Fibroblast of lung (primary cell): Measurements from ENCODE around the gene ATP6V0E2. TPM values are rescaled to one million over a fixed set of nuclear protein-coding genes. Genes with fewer than 3 reads are reported as not detected.

ENCODE experiments used
- DNase-seq, 2 donors: peaks; one replicate each; pipeline versions ENCODE4 v3.0.0 to v3.0.0-alpha.2; 2010; ENCODE audit warnings: low read depth in 2 of 2
- H2AFZ ChIP-seq: 2 replicates; pipeline ENCODE4 v1.5.1; 2012; ENCODE audit warnings: low read length, control low read depth, inconsistent platforms
- H3K27ac ChIP-seq: 2 replicates; pipeline ENCODE4 v1.5.1; 2011; ENCODE audit warnings: low read length, control low read depth; ENCODE audit not compliant: insufficient read depth
- H3K27me3 ChIP-seq: 2 replicates; pipeline ENCODE4 v1.5.1; 2011; ENCODE audit warnings: mild to moderate bottlenecking, low read length; ENCODE audit not compliant: control insufficient read depth, insufficient read depth
- H3K36me3 ChIP-seq: 2 replicates; pipeline ENCODE4 v1.5.1; 2011; ENCODE audit warnings: low read length; ENCODE audit not compliant: control insufficient read depth, insufficient read depth
- H3K4me1 ChIP-seq: 2 replicates; pipeline ENCODE4 v1.5.1; 2011; ENCODE audit warnings: low read length; ENCODE audit not compliant: control insufficient read depth, insufficient read depth; ENCODE audit errors: extremely low read depth
- H3K4me2 ChIP-seq: 2 replicates; pipeline ENCODE4 v1.5.1; 2011; ENCODE audit warnings: low read length, control low read depth; ENCODE audit not compliant: insufficient read depth; ENCODE audit errors: extremely low read depth
- H3K4me3 ChIP-seq, 4 experiments: fragments of 200-600 bp in 1 of 4; sonication (generic) in 1 of 4; replicated peaks in 1 of 4; 2 replicates each; pipeline ENCODE4 v1.5.1; 2011 to 2016; ENCODE audit warnings: low read length in 4 of 4, low read depth in 3 of 4, mild to moderate bottlenecking in 3 of 4, control low read depth in 2 of 4, inconsistent platforms in 1 of 4, mixed read lengths in 1 of 4; ENCODE audit not compliant: insufficient read depth in 1 of 4; ENCODE audit errors: control extremely low read depth in 1 of 4
- H3K79me2 ChIP-seq: 2 replicates; pipeline ENCODE4 v1.5.1; 2012; ENCODE audit warnings: mild to moderate bottlenecking, low read length, inconsistent platforms; ENCODE audit not compliant: control insufficient read depth, insufficient read depth
- H3K9ac ChIP-seq: 2 replicates; pipeline ENCODE4 v1.5.1; 2011; ENCODE audit warnings: mild to moderate bottlenecking, low read length, control low read depth; ENCODE audit not compliant: insufficient read depth
- H3K9me3 ChIP-seq: 2 replicates; pipeline ENCODE4 v1.5.1; 2012; ENCODE audit warnings: low read depth, low read length; ENCODE audit not compliant: control insufficient read depth, insufficient read depth
- H4K20me1 ChIP-seq: 2 replicates; pipeline ENCODE4 v1.5.1; 2011; ENCODE audit warnings: low read length; ENCODE audit not compliant: control insufficient read depth, insufficient read depth; ENCODE audit errors: extremely low read depth
- CTCF ChIP-seq, 2 donors: IDR thresholded peaks in 1 of 2; conservative IDR thresholded peaks in 1 of 2; 1 replicate in 1 of 2; 2 replicates in 1 of 2; pipeline ENCODE4 v1.5.1; 2011 to 2012; ENCODE audit warnings: low read length in 2 of 2, control low read depth in 1 of 2, inconsistent platforms in 1 of 2, low read depth in 1 of 2, mild to moderate bottlenecking in 1 of 2
- EZH2 ChIP-seq: IDR thresholded peaks from 2 replicates; pipeline ENCODE4 v1.5.1; 2012; ENCODE audit warnings: low read length, control low read depth, mild to moderate bottlenecking; ENCODE audit errors: missing control alignments
- polyA plus RNA-seq, 2 donors: library from polyadenylated mRNA; depleted of rRNA in 1 of 2; stranded (reverse) in 1 of 2; unstranded in 1 of 2; fragments of >200 nt; gene quantifications; 2 replicates each; pipeline ENCODE4 v1.2.1, GENCODE V29; 2011 to 2012; ENCODE audit warnings: missing spikeins in 1 of 2
- total RNA-seq: library from RNA; depleted of rRNA; stranded (reverse); fragments of >200 nt; gene quantifications from 2 replicates; pipeline ENCODE4 v1.2.1, GENCODE V29; 2014

The ATP6V0E2 gene
- total and polyA plus RNA-seq, 2 donors (not counting 1 experiment from before 2014, with no cell fraction given), result 14.3 to 22.6 TPM

GRCh38 chr7:149871576-149871975, 2.2 kb upstream of the ATP6V0E2 start:
- Histone ChIP-seq H3K27ac (no peak overlapping the region), H3K36me3 (peaks cover 3% of the 10 kb centered on the region), H4K20me1 (no peaks in the 10 kb centered on the region), H3K4me2 (no peak overlapping the region), H3K4me1 (peaks cover 2% of the 10 kb centered on the region), H3K27me3 (no peaks in the 10 kb centered on the region), H3K9me3 (no peaks in the 10 kb centered on the region), H3K4me3 (no peak overlapping the region), H2AFZ (no peak overlapping the region), H3K79me2 (no peaks in the 10 kb centered on the region), H3K9ac (no peak overlapping the region)
- no peak for DNase-seq
- TF ChIP-seq EZH2 (no peak), CTCF (conservative IDR thresholded peaks at IDR 0.05 in 1 of 2, IDR thresholded peaks at IDR 0.05 in 1 of 2; ENCODE audit: low read depth in 1 of 2, low read length in 2 of 2) (no peak)

- no peaks in the 10 kb centered on the region for H3K9me3 ChIP-seq
- peaks cover 2% of the 10 kb centered on the region for H3K4me1 ChIP-seq
- H3K4me2 ChIP-seq, result peak overlapping the region; percentile 88
- H3K36me3 ChIP-seq, result peaks cover 3% of the 10 kb centered on the region
- TF ChIP-seq EZH2 (no peak), CTCF (conservative IDR thresholded peaks at IDR 0.05 in 1 of 2, IDR thresholded peaks at IDR 0.05 in 1 of 2; ENCODE audit: low read depth in 1 of 2, low read length in 2 of 2) (peak in 1 of 2 donors; percentile 25)
- peak overlapping the region; percentile 81 for H3K27ac ChIP-seq
- H3K27me3 ChIP-seq, result no peaks in the 10 kb centered on the region
- H3K9ac ChIP-seq, result peak overlapping the region; percentile 82
- H2AFZ ChIP-seq, result peak overlapping the region; percentile 73
- DNase-seq, result peak; percentile 82 to 85
- H3K4me3 ChIP-seq, result peak overlapping the region; percentile 75 to 86 (median 78)
- no peaks in the 10 kb centered on the region for H3K79me2 ChIP-seq
- H4K20me1 ChIP-seq, result no peaks in the 10 kb centered on the region
Measured at GRCh38 chr7:149872419-149873073, 1.2 kb upstream of the ATP6V0E2 start.

- DNase-seq, result no peak
- peak overlapping the region; percentile 51 to 86 (median 78) for H3K4me3 ChIP-seq
- H2AFZ ChIP-seq, result peak overlapping the region; percentile 95
- H3K36me3 ChIP-seq, result peaks cover 3% of the 10 kb centered on the region
- peak overlapping the region; percentile 61 for H3K4me2 ChIP-seq
- TF ChIP-seq EZH2 (no peak), CTCF (conservative IDR thresholded peaks at IDR 0.05 in 1 of 2, IDR thresholded peaks at IDR 0.05 in 1 of 2; ENCODE audit: low read depth in 1 of 2, low read length in 2 of 2) (no peak)
- H4K20me1 ChIP-seq, result no peaks in the 10 kb centered on the region
- no peak overlapping the region for H3K27ac ChIP-seq
- H3K9me3 ChIP-seq, result no peaks in the 10 kb centered on the region
- no peaks in the 10 kb centered on the region for H3K79me2 ChIP-seq
- H3K9ac ChIP-seq, result peak overlapping the region; percentile 49
- peaks cover 2% of the 10 kb centered on the region for H3K4me1 ChIP-seq
- H3K27me3 ChIP-seq, result no peaks in the 10 kb centered on the region
Measured at GRCh38 chr7:149873970-149874643, 338 bp downstream of the ATP6V0E2 start.
